Activated CD4-positive, alpha-beta T cell treated with anti-CD3 and anti-CD28 coated beads, Interleukin-2, amount 10 ng/mL, durations not matched to agents 24 days and 14 days (primary cell): ENCODE data around the gene ASCL3. TPM values are rescaled to one million over a fixed set of nuclear protein-coding genes. Genes with fewer than 3 reads are reported as not detected.

ENCODE experiments used
- DNase-seq: peaks from one replicate; pipeline ENCODE4 v3.0.0; 2022
- H3K27ac Mint-ChIP-seq: one replicate; pipeline ENCODE4 v1.8.0; 2022; ENCODE audit warnings: mild to moderate bottlenecking, mixed read lengths
- H3K27me3 Mint-ChIP-seq: one replicate; pipeline ENCODE4 v1.8.0; 2022; ENCODE audit warnings: mixed read lengths
- H3K36me3 Mint-ChIP-seq: one replicate; pipeline ENCODE4 v1.8.0; 2022; ENCODE audit warnings: low read depth, mild to moderate bottlenecking, mixed read lengths
- H3K4me1 Mint-ChIP-seq: one replicate; pipeline ENCODE4 v1.8.0; 2021; ENCODE audit warnings: mixed read lengths
- H3K4me3 Mint-ChIP-seq: one replicate; pipeline ENCODE4 v1.8.0; 2022; ENCODE audit warnings: mild to moderate bottlenecking, moderate library complexity, mixed read lengths
- H3K9me3 Mint-ChIP-seq: one replicate; pipeline ENCODE4 v1.8.0; 2021; ENCODE audit warnings: mixed read lengths
- intact Hi-C: fragments of 100-400 bp; cut with micrococcal nuclease; formaldehyde crosslinking; loops from one replicate; pipeline ENCODE4 v1.15.1; 2023
- total RNA-seq: library from RNA; stranded (reverse); gene quantifications from 2 replicates; pipeline ENCODE4 v1.2.3, GENCODE V29; 2022

The ASCL3 gene
- total RNA-seq, 1 donor from 2014 or later = not detected

DNA sequence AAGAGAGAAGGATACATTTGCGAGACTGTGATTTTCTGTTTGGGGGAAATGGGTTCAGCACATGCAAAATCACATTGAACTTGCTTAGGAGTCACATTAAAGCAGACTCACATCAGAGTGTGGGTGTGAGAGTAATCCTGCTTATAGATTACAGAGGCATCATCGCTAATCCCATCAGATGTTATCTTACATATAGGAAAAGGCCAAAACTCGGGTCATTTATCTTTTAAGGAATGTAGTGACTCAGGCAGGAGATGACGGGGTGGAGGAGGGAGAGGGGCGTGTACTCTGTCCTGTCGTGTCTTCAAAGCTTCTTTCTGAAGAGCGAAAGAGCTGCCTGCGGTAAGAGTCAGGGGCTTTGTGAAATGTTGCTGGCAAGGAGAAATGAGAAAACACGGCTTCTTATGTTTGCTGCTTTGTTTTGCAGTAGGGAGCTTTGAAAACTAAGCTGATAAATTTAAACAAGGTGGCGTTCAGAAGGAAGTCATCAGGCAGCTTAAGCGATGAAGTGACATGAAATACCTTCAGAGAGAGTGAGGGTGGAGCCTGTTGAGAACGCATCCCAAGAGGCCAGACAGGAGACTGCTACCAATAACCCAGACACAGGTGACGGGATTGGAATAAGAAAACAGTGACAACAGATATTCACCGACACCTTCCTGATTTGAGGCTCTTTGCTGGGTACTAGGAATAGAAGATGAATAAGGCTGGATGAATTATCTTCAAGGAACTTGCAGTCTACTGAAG is 7.9 kb downstream of the ASCL3 start:
- intact Hi-C loops = no loop called here
- Mint-ChIP-seq H3K4me3 (no peak overlapping the region), H3K36me3 (no peaks in the 10 kb centered on the region), H3K27me3 (no peaks in the 10 kb centered on the region), H3K4me1 (peaks cover 9% of the 10 kb centered on the region), H3K9me3 (no peaks in the 10 kb centered on the region), H3K27ac (no peak overlapping the region)
- no peak for DNase-seq

DNA sequence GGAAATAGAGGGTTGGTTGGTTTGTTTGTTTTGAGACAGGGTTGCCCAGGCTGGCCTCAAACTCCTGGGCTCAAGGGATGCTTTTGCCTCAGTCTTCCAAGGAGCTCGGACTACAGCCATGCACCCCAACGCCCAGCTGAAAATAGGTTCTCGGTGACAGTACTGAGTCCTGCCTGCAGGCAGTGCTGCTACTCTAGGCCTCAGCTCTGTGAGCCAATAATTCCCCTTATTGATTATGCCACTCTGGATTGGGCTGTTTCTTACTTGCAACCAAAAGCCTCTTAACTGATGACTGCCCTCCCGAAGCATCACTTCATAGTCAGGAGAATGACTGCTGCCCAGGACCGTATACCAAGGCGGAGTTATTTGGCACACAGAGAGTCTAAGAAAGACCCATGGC is 8.9 kb downstream of the ASCL3 start:
- no peaks in the 10 kb centered on the region for H3K27me3 Mint-ChIP-seq
- H3K9me3 Mint-ChIP-seq = no peaks in the 10 kb centered on the region
- H3K27ac Mint-ChIP-seq = no peak overlapping the region
- H3K4me3 Mint-ChIP-seq = no peak overlapping the region
- intact Hi-C loops = no loop called here
- DNase-seq = no peak
- H3K36me3 Mint-ChIP-seq = no peaks in the 10 kb centered on the region
- peaks cover 9% of the 10 kb centered on the region for H3K4me1 Mint-ChIP-seq

DNA sequence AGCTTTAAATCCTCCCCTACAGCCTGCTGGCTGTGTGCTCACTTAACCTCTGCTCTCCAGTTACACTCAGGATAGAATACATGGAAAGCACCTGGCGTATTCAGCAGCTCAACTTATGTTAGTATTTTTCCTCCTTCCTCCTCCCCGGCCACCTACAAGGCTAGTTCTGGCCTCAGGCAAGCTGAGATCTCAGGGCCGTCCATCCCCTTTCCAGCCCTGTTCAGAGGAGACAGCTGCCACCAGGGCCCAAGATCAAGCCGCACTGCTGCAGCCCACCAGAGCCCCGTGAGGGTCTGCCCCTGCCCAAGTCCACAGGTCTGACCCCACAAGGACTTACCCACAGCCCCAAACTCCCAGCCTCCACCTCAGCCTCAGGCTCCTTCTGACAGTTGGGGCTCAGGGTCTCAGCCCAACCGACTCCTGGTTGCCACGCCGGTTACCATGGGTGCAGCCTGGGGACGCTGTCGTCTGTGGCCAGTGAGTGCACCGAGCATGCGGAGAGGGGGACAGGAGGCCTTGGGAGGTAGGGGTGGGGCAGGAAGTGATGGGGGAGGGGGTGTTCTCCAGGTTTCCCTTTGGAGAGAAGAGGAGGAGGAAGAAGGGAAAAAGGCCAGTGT is 10.1 kb downstream of the ASCL3 start, which contains the start of gene C11orf16:
Gene C11orf16 (minus strand): TSS at position 384 of the 617 bp plus-strand sequence. CDS start 639 bp downstream, outside the sequence.
- DNase-seq = no peak
- H3K4me1 Mint-ChIP-seq = peaks cover 9% of the 10 kb centered on the region
- H3K27ac Mint-ChIP-seq = no peak within 1 kb of the TSS
- H3K4me3 Mint-ChIP-seq = no peak within 1 kb of the TSS
- intact Hi-C loops = no loop called here
- no peaks in the 10 kb centered on the region for H3K27me3 Mint-ChIP-seq
- H3K36me3 Mint-ChIP-seq = no peaks in the 10 kb centered on the region
- no peaks in the 10 kb centered on the region for H3K9me3 Mint-ChIP-seq

DNA sequence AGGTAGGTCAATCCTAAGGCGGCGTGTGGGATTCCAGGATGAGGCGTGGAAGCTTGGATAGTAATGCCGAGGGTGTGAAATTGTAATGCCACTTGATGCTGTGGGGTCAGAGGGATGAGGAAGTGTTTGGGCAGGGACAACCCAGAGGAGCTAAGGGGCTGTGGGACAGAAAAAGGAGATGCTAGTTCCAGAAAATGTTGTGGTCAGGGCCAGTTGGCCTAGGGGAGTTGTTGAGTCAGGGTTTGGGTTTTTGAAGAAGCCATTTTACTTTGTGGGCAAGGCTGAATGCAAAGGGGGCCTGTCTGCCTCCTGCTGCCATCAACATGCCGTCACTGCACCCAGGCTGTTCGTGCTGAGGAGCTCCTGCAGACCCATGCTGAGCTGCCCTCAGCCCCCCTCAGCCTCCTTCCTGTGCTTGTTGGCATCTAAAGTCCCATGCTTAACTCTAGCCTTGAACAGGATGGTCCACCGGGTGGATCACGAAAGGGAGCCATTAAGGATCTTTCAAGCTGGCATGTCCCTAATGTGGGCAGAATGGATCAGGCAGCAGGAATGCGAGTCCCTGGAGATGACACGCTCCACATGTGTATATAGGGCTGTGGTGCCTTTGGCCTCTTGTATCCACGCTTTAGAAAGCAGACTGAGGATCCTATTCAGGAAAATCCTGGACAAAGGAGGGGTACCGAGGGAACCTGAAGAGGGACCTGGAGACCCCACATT is 12.2 kb downstream of the ASCL3 start:
- no peak for DNase-seq
- Mint-ChIP-seq H3K9me3 (no peaks in the 10 kb centered on the region), H3K4me3 (no peak overlapping the region), H3K27ac (no peak overlapping the region), H3K27me3 (no peaks in the 10 kb centered on the region), H3K4me1 (peaks cover 6% of the 10 kb centered on the region), H3K36me3 (no peaks in the 10 kb centered on the region)
- intact Hi-C loops = no loop called here

DNA sequence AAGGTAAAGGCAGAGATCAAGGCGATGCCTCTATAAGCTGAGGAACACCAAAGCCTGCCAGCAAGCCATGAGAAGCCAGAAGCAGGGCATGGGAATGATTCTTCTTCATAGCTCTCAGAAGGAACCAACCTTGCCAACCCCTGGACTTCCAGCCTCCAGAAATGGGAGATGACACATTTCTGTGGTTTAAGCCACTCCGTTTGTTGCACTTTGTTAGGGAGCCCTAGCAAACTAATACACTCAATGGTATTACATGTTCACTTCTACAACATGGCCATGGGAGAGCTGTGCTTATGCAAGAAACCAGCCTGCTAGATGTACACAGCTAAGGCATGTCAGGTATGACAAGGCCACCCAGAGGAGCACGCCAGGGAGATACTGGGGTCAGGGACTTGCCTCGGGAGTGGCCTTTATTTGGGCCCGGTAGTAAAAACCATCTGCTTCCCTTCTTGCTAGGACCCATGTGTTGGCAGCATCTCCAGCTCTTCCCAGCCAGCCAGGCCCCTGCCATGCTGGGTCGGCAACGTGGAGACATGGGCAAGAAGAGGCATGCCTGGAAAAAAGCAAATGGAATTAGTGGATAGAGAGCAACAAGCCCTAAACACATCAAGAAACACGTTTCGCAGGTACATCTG is 13.7 kb downstream of the ASCL3 start:
- Mint-ChIP-seq H3K27ac (peak overlapping the region; percentile 17), H3K9me3 (no peaks in the 10 kb centered on the region), H3K27me3 (no peaks in the 10 kb centered on the region), H3K4me1 (no peaks in the 10 kb centered on the region), H3K4me3 (no peak overlapping the region), H3K36me3 (no peaks in the 10 kb centered on the region)
- no peak for DNase-seq
- intact Hi-C loops = no loop called here

DNA sequence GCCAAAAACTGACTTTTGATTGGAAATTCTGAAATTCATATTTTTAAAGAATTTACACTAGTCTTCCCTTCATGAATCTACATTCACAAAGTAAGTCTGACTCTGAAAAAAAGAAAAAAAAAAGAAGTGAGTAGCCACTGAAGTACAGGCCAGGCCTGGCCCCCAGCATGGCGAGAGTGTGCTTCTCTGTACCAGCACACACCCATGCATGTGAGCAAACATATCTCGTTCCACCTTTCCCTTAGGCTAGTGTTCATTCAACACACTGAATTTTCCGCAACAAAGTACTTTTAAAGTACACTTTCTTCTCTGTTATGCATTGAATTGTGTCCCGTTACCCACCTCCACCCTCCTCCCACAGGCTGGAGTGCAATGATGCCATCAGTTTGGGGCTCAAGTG is 14.6 kb downstream of the ASCL3 start:
- H3K27me3 Mint-ChIP-seq = no peaks in the 10 kb centered on the region
- no peaks in the 10 kb centered on the region for H3K4me1 Mint-ChIP-seq
- no peak overlapping the region for H3K4me3 Mint-ChIP-seq
- no peak for DNase-seq
- no peaks in the 10 kb centered on the region for H3K36me3 Mint-ChIP-seq
- intact Hi-C loops = no loop called here
- H3K27ac Mint-ChIP-seq = no peak overlapping the region
- H3K9me3 Mint-ChIP-seq = no peaks in the 10 kb centered on the region

DNA sequence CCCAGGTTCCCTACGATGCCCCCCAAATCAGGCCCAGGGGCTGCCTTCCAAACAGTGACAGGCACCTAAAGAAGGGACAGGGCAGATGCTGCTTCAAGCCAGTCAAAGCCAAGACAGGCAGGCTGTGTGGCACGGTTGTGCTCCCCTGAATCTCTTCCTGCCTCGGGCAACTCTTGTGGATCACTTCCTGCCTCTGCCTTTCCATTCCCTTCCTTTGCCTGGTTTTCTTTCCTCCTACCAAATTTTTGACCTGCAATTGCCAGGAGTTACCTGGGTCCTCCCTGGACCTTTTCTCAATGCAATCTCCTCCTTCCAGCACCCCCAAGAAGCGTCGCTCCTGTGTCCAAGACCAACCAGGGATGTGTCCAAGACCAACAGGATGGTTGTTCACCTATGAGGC is 15.6 kb downstream of the ASCL3 start:
- Mint-ChIP-seq H3K4me1 (no peaks in the 10 kb centered on the region), H3K4me3 (no peak overlapping the region), H3K9me3 (no peaks in the 10 kb centered on the region), H3K36me3 (peaks cover 2% of the 10 kb centered on the region), H3K27me3 (no peaks in the 10 kb centered on the region), H3K27ac (no peak overlapping the region)
- DNase-seq = no peak
- intact Hi-C loops = no loop called here

DNA sequence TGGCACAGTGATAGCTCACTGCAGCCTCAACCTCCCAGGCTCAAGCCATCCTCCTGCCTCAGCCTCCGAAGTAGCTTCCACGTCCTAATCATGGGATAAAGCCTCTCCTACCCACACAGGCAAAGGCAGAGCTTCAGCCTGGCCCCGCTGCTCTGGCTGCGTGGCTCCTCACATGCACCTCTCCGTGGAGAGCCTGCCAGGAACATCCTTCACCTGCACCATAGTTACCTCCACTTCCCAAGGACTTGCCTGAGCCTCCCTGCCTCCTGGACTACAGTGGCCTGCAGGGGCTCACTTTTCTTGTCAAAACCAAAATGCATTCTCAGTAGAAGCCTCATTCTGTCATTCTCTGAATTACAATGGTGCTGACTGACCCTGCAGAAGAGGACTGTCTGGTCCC is 16.6 kb downstream of the ASCL3 start:
- peaks cover 4% of the 10 kb centered on the region for H3K36me3 Mint-ChIP-seq
- no peaks in the 10 kb centered on the region for H3K27me3 Mint-ChIP-seq
- no peaks in the 10 kb centered on the region for H3K9me3 Mint-ChIP-seq
- intact Hi-C loops = no loop called here
- no peak overlapping the region for H3K27ac Mint-ChIP-seq
- H3K4me3 Mint-ChIP-seq = no peak overlapping the region
- no peak for DNase-seq
- no peaks in the 10 kb centered on the region for H3K4me1 Mint-ChIP-seq

DNA sequence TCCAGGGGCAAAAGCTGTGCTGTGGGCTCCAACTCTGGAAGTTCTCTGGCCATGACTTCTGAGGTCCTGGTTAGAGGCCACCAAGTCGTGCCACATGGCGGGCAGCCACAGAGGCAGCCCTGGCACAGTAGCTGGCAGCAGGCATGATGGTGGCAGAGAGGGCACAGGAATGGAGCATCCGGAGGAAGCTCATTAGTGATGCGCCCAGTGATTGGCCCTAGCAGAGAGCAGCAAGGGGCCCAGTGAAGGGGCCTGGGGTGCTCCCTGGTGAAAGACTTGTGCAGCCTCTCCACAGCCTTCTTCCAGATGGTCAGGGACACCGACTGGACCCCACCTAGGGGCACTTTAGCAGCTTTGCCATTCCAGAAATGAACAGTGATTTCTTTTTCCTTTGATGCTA is 17.1 kb downstream of the ASCL3 start:
- no peaks in the 10 kb centered on the region for H3K27me3 Mint-ChIP-seq
- intact Hi-C loops = no loop called here
- H3K9me3 Mint-ChIP-seq = no peaks in the 10 kb centered on the region
- peaks cover 4% of the 10 kb centered on the region for H3K36me3 Mint-ChIP-seq
- H3K4me1 Mint-ChIP-seq = no peaks in the 10 kb centered on the region
- no peak overlapping the region for H3K4me3 Mint-ChIP-seq
- H3K27ac Mint-ChIP-seq = no peak overlapping the region
- no peak for DNase-seq

DNA sequence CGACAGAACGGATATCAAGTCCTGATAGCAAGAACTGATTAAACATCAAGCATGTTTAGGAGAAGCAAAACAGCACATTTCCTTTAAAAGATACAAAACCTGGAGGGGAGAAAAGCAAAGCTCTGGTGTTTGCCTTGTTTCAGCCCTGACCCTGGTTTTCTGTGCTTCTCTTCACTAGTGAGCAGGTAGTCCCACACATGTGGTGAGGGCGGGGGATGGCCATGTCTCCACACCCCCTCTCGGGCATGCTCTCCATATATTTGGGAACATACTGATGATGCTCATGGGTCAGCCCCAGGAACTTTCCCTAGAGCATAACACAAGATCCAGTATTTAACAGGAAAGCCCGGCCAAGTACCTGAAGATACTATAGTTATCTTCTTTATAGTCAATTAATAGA is 20.1 kb downstream of the ASCL3 start:
- Mint-ChIP-seq H3K27me3 (no peaks in the 10 kb centered on the region), H3K4me3 (no peak overlapping the region), H3K36me3 (peaks cover 11% of the 10 kb centered on the region), H3K4me1 (no peaks in the 10 kb centered on the region), H3K27ac (no peak overlapping the region), H3K9me3 (no peaks in the 10 kb centered on the region)
- intact Hi-C loops = no loop called here
- no peak for DNase-seq

DNA sequence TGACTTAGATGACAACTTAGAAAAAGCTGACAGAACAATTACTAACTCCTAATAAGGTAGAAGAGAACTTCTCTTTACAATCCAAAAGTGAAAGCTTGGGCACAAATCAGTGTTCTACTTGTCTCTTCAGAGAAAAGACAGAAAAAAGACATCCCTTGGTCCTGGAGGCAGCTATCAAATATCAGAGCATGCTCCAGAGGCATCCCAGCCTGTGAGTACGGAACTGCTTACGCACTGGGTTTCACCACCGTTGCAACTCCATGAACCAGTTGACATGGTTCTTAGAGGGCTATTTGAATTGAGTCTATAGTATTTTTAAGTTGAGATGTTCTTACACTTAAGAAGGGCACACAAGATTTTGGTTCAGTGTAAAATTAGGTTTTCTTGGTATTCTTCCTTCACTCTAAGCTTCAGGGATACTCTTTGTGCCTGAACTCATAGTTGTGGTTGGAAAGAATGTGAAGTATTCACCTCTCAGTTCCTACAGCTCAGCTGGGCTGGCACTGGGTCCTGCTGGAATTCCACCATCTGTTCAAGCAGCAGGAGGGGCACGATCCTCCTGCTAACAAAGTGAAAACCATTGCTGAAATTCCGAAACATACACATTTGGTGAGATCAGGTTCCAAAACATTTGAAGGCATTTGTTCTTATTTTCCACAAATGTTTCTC is 25.5 kb downstream of the ASCL3 start:
- peaks cover 19% of the 10 kb centered on the region for H3K4me1 Mint-ChIP-seq
- peaks cover 22% of the 10 kb centered on the region for H3K36me3 Mint-ChIP-seq
- H3K27me3 Mint-ChIP-seq = no peaks in the 10 kb centered on the region
- intact Hi-C loops = no loop called here
- DNase-seq = no peak
- no peaks in the 10 kb centered on the region for H3K9me3 Mint-ChIP-seq
- H3K27ac Mint-ChIP-seq = no peak overlapping the region
- H3K4me3 Mint-ChIP-seq = no peak overlapping the region

DNA sequence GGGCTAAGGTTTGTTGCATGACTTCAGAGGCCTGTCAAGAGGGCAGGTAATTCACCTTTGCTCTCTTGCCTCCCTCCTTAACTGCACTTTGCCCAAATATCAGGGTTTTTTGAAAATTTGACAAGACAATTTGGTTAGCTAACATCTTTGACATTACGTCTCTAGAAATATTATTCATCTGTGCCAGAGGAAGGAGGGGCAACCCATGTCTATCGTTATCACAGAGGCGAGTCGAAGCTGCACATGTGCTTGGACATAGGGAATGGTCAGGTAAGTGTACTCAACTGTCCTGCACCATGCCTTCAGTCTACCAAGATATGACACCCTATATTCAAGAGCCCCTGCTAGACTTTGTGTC is 28.2 kb downstream of the ASCL3 start:
- intact Hi-C loops = loop anchor here (1.0 to 5.0 kb wide), 5 partner anchors 45 to 223 kb away; partner anchors contain the start of gene NRIP3
- peak overlapping the region; percentile 80 for H3K27ac Mint-ChIP-seq
- peak overlapping the region; percentile 70 for H3K4me3 Mint-ChIP-seq
- peaks cover 28% of the 10 kb centered on the region for H3K4me1 Mint-ChIP-seq
- DNase-seq = no peak
- H3K36me3 Mint-ChIP-seq = peaks cover 18% of the 10 kb centered on the region
- H3K27me3 Mint-ChIP-seq = peaks cover 5% of the 10 kb centered on the region
- H3K9me3 Mint-ChIP-seq = no peaks in the 10 kb centered on the region

DNA sequence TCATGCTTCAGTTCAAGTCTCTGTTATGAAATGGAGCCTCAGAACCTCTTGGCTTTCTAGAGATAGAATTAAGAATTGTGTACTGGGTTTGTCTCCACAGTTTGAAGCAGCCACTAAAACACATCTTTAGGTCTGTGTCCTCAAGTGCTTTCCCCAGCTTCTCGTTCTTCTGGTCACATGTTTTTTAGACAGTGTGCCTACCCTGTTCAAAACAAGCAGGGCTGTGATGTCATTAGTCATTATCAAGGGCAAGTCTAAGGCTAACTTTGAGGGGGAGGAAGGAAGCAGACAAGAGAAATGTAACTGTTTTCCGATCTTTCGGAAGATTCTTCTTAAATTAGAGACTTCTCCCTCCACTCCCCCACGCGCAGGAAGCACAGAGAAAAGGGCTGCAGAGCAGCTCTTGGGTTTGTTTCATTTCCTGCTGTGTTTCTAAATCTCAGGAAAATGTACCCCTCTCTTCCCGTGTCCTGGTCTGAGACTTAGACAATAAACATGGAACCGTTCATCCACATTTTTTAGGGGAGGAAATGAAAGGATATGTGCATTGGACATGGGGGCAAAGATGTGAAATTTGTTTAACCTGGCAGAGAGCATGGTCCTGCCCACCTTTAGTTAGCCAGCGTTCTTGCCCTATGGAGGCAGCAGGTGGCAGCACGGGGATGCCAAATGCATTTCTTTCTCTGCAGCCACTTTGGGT is 28.7 kb downstream of the ASCL3 start:
- H3K27me3 Mint-ChIP-seq = peaks cover 6% of the 10 kb centered on the region
- H3K9me3 Mint-ChIP-seq = no peaks in the 10 kb centered on the region
- DNase-seq = peak; percentile 80
- peak overlapping the region; percentile 70 for H3K4me3 Mint-ChIP-seq
- H3K27ac Mint-ChIP-seq = peak overlapping the region; percentile 80
- peaks cover 29% of the 10 kb centered on the region for H3K4me1 Mint-ChIP-seq
- intact Hi-C loops = loop anchor here (1.0 to 5.0 kb wide), 5 partner anchors 45 to 223 kb away; partner anchors contain the start of gene NRIP3
- peaks cover 18% of the 10 kb centered on the region for H3K36me3 Mint-ChIP-seq
